Kidney glomerular epithelial cell (primary cell): ENCODE data around the gene PARD6G.
"Not testable (repeated sequence)": the region's sequence is repeated elsewhere in the genome, so short reads cannot be mapped to it uniquely, and the experiment has no call there.

Experiments
- DNase-seq: peaks from one replicate; lab custom pipeline; 2025; lab: John Stamatoyannopoulos, UW

PARD6G gene

DNA sequence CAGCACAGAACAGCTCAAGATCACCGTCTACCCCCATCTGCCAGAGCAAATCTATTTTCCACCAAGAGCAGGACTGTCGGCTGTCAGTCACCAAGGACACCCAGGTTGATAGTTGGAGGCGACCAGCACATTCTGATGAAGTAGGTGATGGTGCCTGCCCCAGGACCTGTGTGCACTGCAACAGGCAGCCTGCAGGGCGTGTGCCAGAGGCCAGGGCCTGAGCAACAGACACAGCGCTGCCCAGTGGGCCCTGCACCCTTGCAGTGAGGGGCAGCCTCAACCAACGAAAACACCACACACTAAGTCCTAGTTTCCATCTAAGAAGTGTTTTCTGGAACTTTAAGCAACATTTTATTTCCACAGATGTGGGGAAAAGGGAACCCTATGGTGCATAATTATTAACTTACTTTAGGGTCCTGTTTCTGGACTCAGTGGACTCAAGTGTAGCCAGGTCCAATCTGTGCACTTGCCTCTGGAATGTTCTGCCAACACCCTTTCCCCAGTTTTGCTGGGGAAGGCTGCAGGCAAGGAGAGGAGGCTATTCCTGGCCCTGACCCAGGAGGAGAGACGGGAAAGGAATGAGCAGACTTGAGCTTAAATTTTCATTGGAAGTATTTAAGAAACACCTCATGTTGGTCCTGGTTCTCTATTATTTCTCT lies 76.8 kb downstream of the PARD6G start:
- no peak for DNase-seq

GRCh38 chr18:80169607-80170006 lies 77.7 kb downstream of the PARD6G start:
- DNase-seq, result no peak

DNA sequence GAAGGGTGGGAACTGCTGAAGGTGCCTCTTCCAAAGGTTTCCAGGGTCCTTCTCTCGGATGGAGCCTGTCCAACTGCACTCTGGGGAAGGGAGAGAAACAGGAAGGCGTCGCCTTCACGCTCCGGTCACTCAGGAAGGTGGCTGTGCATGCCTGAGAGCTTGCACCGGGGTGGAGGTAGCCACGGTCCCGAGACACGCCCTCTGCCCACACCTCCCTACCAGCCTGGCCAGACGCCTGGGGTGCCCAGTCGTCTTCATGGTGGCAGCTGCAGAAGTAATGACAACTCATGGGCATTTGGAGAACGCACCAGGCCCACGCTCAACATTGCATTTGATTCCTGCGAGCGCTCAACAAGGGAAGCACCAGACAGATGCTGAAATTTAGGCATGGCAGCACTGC lies 78.3 kb downstream of the PARD6G start:
- DNase-seq, result no peak

DNA sequence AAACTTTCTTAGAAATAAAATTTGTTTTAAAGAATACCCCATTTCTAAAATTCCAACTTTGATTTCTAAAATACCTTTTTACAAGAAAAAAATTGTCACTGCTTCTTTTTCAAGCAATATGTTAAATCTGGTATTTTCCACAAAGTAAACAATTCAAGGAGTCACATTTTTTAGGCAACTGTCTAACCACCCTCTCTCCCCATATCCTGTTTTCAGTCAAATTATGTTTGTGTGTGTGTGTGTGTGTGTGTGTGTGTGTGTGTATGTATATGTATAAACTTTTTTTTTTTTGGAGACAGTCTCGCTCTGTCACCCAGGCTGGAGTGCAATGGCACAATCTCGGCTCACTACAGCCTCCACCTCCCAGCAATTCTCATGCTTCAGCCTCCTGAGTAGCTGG lies 79.0 kb downstream of the PARD6G start:
- no peak for DNase-seq

DNA sequence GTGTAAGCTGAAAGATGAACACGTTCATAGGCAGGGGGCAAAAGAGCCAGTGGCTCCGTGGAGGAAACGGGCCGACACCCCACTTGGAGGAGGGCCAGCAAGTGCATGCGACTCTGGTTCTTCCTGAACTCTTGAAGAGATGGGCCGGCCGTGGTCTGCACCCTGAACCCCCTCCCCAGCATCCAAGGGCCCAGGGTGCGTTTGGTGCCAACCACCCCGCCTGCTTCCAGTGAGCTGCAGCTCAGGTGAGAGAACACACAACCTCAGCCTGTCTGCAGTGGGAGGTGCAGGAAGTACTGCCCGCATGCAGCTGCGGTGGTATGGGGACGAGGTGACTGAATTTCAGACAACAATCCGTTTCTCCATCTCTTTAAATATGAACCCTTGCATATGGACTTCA lies 79.4 kb downstream of the PARD6G start:
- no peak for DNase-seq

DNA sequence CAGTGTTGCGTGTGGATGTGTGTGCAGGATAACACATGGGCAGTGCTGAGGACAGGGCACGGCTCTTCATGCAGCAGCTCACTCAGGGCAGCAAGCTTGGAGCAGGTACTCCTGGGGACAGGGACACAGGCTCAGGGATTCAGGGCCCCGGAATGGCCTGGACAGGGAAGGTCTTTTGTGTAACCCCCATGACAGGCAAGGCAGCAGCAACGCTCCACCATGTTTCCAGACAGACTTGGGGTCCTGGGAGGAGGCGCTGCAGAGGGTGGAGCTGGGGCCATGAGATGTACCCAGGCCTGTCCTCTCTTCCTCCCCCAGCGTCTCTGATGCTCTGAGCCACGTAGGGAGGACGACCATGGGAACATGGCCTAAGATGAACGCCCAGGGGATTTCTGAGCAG lies 80.0 kb downstream of the PARD6G start:
- DNase-seq, result no peak

DNA sequence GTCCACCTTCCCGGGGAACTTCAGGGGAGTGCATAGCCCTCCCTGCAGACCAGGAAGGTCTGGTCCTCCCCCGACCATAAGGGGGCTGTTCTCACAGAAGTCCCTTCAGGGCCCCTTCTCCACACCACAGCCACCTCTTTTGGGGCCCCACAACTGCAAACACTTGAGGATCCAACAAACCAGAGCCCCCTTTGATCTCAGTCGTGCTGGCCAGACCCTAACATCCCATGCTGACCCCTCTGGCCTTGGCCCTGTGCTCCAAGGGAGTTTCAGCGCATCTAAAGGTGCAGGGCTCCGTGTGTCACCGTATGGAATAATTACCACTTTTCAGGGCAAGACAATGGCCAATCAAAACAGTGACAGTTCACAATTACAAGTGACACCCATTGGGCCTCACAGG lies 80.6 kb downstream of the PARD6G start:
- no peak for DNase-seq

DNA sequence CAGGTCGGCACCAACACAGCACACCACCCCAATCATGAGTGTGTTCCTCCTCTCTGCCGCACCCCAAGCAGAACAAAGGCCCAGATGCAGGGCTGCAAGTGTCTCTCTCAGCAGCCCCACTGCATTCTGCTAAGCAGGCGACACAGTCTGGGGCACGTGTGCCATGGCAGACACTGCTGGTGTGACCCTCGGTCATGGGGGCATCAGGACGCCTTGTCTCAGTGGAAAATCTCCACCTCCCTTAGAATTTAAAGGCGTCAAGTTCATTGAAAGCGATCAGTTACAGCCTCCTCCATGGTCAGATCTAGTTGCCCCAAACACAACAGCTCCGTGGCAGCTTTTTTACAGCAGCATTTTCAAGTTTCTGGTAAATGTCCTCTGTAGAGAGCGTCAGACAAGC lies 81.1 kb downstream of the PARD6G start:
- DNase-seq, result no peak

DNA sequence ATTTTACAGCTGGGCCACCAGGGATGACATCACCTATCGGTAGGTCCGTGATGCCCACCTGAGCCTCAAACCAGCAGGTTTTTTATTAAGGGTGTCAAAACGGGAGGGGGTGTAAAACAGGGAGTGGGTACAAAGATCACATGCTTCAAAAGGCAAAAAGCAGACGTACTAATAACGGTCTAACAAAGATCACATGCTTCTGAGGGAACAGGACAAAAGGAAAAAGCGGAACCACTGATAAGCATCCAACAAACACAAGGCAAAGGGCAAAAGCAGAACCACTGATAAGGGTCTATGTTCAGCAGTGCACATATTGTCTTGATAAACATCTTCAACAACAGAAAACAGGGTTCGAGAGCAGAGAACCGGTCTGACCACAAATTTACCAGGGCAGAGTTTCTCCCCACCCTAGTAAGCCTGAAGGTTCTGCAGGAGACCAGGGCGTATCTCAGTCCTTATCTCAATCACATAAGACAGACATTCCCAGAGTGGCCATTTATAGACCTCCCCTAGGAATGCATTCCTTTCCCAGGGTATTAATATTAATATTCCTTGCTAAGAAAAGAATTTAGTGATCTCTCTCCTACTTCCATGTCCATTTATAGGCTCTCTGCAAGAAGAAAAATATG lies 82.5 kb downstream of the PARD6G start:
- not testable (repeated sequence) for DNase-seq

GRCh38 chr18:80163183-80163582 lies 84.1 kb downstream of the PARD6G start:
- no peak for DNase-seq

GRCh38 chr18:80161781-80162417 lies 85.4 kb downstream of the PARD6G start:
- no peak for DNase-seq

DNA sequence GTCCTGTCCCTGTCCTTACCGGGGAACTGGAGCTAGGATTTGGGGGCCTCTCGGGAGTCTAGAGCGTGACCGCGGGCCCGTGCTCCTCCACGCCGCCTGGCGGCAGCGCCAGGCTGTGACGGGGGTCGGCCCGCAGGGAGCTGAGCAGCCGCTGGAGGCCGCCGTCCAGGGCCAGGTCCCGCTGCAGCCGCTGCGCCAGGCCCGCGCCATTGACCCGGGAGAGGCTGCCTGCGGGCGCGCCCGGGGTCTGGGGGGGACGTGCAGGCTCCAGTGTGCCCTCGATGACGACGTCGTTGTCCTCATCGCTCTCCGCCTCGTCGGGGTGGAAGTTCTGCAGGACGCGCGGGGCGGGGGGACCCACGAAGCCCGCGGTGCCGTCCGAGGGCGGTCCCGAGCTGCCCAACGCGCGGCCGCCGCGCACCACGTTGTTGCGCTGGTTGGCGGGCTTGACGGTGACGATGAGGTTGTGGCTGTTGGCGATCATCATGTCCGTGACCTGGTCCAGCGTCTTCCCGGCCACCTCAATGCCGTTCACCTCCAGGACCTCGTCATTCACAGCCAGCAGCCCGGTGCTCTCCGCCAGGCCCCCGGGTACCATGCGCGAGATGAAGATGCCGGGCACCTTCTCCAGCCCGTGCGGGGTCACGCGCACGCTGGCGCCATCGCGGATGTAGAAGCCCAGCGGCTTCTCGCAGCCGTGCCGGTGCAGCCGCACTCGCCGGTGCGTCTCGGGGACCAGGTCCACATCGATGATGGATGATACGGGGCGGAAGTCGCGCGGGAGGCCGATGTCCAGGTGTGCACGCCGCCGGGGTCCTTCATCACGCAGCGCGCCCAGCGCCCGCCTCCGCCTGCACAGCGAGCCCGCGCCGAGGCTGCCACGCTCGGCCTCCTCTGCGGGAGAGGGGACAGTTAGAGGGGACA lies 87.3 kb downstream of the PARD6G start:
- no peak for DNase-seq

DNA sequence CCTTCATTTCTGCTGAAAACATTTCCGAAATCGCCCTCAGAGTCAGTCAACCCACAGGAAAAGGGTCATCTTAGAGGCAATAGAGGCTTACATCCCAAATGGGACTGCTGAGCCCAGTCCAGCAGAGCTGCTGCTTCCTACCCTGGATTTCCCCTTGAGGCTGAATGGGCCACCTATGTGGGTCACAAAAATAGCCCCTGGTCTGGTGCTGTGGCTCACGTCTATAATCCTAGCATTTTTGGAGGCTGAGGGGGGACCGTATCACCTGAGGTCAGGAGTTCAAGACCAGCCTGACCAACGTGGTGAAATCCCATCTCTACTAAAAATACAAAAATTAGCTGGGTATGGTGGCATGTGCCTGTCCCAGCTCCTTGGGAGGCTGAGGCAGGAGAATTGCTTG lies 88.9 kb downstream of the PARD6G start:
- no peak for DNase-seq

DNA sequence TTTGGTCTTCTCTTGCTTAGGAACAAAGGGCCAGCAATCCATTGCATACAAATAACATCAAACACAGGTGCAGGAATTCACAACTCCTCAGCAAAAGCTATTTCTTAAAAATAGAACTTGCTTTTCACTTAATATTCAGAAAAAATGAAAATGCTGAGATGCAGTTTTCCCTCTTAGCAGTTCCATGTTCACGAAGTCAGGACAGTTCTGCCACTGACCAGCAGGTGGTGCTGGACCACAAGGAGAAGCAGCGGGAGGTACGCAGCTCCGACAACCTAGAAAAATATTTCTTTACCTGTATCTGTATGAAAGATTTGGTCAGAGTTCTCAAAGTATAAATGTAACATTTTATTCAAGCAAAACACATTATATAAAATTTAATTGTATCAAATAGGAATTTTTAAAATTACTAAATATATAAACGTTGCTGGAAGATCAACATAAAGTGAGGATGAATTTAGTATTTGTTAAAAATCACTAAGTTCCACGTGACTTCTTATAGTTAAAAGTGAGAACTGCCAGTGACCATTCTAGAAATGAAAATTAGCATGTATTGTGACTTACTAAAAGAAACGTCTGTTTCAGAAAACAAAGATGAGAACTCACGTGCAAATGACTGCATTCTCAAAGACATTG lies 89.5 kb downstream of the PARD6G start:
- DNase-seq, result peak; percentile 48

DNA sequence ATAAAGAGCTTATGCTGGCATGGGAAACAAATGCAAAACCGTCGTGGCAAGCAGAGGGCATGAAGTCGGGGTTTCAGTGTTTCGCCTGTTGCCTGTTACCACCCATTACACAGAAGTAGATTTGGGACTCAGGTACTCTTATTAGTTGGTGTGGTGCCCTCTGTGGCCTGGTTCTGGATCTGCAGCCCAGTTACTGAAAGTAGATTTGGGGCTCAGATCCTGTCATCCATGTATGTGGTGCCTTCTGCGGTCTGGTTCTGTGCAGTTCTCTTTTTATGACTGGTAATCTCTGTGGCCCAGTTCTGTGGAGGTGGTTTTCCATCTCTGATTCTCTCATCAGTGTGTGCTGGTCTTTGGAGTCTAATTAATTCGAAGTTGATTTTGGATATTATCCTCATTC lies 93.0 kb downstream of the PARD6G start:
- no peak for DNase-seq

GRCh38 chr18:80149667-80150066 lies 97.6 kb downstream of the PARD6G start:
- DNase-seq, result no peak

- DNase-seq, result no peak
These were observed 98.8 kb downstream of the PARD6G start for GRCh38 chr18:80148326-80149199.

GRCh38 chr18:80147418-80148325 lies 99.6 kb downstream of the PARD6G start:
- DNase-seq, result peak; percentile 71

DNA sequence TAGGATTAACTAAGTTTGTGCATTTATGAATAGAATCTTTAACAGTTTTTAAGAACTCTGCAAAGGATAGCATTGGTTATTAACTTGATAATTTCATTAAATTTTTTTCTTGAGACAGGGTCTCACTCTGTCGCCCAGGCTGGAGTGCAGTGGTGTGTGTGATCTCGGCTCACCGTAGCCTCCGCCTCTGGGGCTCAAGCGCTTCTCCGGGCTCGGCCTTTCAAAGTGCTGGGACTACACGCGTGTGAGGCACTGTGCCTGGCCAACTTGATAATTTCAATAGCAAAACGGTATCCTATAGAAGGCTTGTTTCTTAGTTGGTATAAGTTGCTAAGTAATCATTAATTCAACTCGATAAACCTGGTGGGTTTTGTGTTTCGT lies 100.3 kb downstream of the PARD6G start:
- no peak for DNase-seq

- DNase-seq, result no peak
These were observed 102.0 kb downstream of the PARD6G start for GRCh38 chr18:80145196-80145804.
